Mesendoderm (in vitro differentiated cells): ENCODE results near the gene KIF3A.

Experiments
- DNase-seq: peaks from one replicate; pipeline ENCODE4 v3.0.0; 2013
- H2AK5ac ChIP-seq: 2 replicates; pipeline ENCODE4 v1.6.1; 2013; ENCODE audit warnings: low read length, inconsistent platforms
- H2BK120ac ChIP-seq: 2 replicates; pipeline ENCODE4 v1.6.1; 2013; ENCODE audit warnings: low read depth, mild to moderate bottlenecking, low read length, moderate library complexity, mixed read lengths
- H2BK15ac ChIP-seq: replicated peaks from 2 replicates; pipeline ENCODE4 v1.6.1; 2013; ENCODE audit warnings: low read depth, mild to moderate bottlenecking, moderate library complexity
- H2BK5ac ChIP-seq: 2 replicates; pipeline ENCODE4 v1.6.1; 2013; ENCODE audit warnings: low read length, inconsistent platforms
- H3K18ac ChIP-seq: 2 replicates; pipeline ENCODE4 v1.6.1; 2013; ENCODE audit warnings: mild to moderate bottlenecking, low read length, mixed read lengths
- H3K23ac ChIP-seq: one replicate; pipeline ENCODE4 v1.6.1; 2013; ENCODE audit warnings: low read length
- H3K27ac ChIP-seq: 2 replicates; pipeline ENCODE4 v1.5.1; 2013; ENCODE audit warnings: low read depth, mild to moderate bottlenecking, inconsistent platforms, low read length, moderate library complexity
- H3K27me3 ChIP-seq: 2 replicates; pipeline ENCODE4 v1.6.1; 2013; ENCODE audit warnings: low read length, control low read depth, mild to moderate bottlenecking, inconsistent platforms; ENCODE audit not compliant: insufficient read depth, poor library complexity
- H3K36me3 ChIP-seq: 2 replicates; pipeline ENCODE4 v1.6.1; 2013; ENCODE audit warnings: low read length, inconsistent platforms; ENCODE audit not compliant: control insufficient read depth, insufficient read depth
- H3K4ac ChIP-seq: one replicate; pipeline ENCODE4 v1.6.1; 2013; ENCODE audit warnings: low read depth, mild to moderate bottlenecking, low read length, moderate library complexity
- H3K4me1 ChIP-seq: 2 replicates; pipeline ENCODE4 v1.6.1; 2013; ENCODE audit warnings: low read depth, low read length, inconsistent platforms; ENCODE audit not compliant: control insufficient read depth
- H3K4me2 ChIP-seq: 2 replicates; pipeline ENCODE4 v1.6.1; 2013; ENCODE audit warnings: low read length
- H3K4me3 ChIP-seq: 2 replicates; pipeline ENCODE4 v1.5.1; 2013; ENCODE audit warnings: mild to moderate bottlenecking, low read length
- H3K56ac ChIP-seq: one replicate; pipeline ENCODE4 v1.6.1; 2013; ENCODE audit warnings: low read length
- H3K79me1 ChIP-seq: 2 replicates; pipeline ENCODE4 v1.6.1; 2013; ENCODE audit warnings: low read length, inconsistent platforms
- H3K79me2 ChIP-seq: 2 replicates; pipeline ENCODE4 v1.6.1; 2013; ENCODE audit warnings: mild to moderate bottlenecking, low read length; ENCODE audit not compliant: control insufficient read depth, insufficient read depth
- H3K9ac ChIP-seq: 2 replicates; pipeline ENCODE4 v1.6.1; 2013; ENCODE audit warnings: low read length, inconsistent platforms
- H4K5ac ChIP-seq: one replicate; pipeline ENCODE4 v1.6.1; 2013; ENCODE audit warnings: low read length
- H4K8ac ChIP-seq: one replicate; pipeline ENCODE4 v1.6.1; 2013; ENCODE audit warnings: low read depth, mild to moderate bottlenecking, control low read depth, low read length, moderate library complexity
- WGBS: extraction: QIAGEN DNeasy Blood & Tissue Kit; methylation state at CpG from one replicate; pipeline ENCODE4 v1.1.7; 2013; ENCODE audit warnings: low lambda C conversion rate, missing lambda C conversion rate; ENCODE audit not compliant: insufficient coverage; ENCODE audit errors: extremely low coverage; 5-methylcytosine and 5-hydroxymethylcytosine counted together

KIF3A gene

DNA sequence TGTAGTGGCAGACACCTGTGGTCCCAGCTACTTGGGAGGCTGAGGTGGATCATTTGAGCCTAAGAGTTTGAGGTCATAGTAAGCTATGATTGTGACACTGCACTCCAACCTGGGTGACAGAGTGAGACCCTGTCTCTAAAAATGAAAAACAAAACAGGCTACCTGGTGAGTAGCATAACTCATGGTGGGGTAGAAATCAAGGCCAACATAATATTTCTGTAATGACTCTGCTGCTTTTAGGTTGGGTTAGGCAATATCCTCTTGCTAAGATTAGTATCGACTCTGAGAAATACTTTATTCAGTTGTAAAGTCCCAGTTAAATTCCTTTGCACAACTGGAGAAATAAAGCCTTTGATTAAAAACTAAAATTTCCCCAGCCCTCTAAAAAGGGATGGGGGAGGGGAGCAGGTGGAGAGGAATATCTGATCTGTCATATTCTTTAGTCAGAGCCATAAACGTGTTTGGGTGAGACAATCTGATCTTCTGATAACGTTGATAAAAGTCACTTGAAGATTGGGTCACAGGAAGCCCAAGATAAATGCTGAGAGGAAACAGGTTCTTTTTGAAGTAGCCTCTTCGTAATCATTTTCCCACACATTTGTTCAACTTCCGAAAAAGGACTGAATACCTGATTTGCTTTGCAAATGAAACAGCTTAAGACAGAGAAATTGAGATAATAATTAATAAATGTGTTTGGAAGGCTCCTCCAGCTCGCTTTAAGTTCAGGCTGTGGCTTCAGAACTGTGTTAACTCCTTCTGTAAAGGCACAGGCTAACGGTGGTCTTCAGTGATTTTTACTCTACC, 48.6 kb downstream of the KIF3A start:
- Histone ChIP-seq H2BK15ac (no peak overlapping the region), H2BK5ac (no peak overlapping the region), H3K23ac (no peak overlapping the region), H3K4me1 (no peaks in the 10 kb centered on the region), H3K79me2 (no peaks in the 10 kb centered on the region), H2BK120ac (no peak overlapping the region), H4K5ac (no peak overlapping the region), H3K36me3 (no peaks in the 10 kb centered on the region), H3K4ac (no peak overlapping the region), H3K27me3 (no peaks in the 10 kb centered on the region), H3K4me2 (no peak overlapping the region), H3K56ac (no peak overlapping the region), H3K18ac (no peak overlapping the region), H4K8ac (no peak overlapping the region), H3K4me3 (no peak overlapping the region), H3K27ac (no peak overlapping the region), H3K9ac (no peak overlapping the region), H2AK5ac (no peak overlapping the region), H3K79me1 (no peaks in the 10 kb centered on the region)
- WGBS: no CpG with 5 or more reads among the region's 7 CpGs
- DNase-seq: no peak

GRCh38 chr5:132687995-132688394, 49.4 kb downstream of the KIF3A start:
- Histone ChIP-seq H3K23ac (no peak overlapping the region), H3K4me2 (no peak overlapping the region), H3K18ac (no peak overlapping the region), H3K79me1 (no peaks in the 10 kb centered on the region), H2BK120ac (no peak overlapping the region), H3K4me1 (no peaks in the 10 kb centered on the region), H3K4ac (no peak overlapping the region), H4K8ac (no peak overlapping the region), H4K5ac (no peak overlapping the region), H3K4me3 (no peak overlapping the region), H3K27ac (no peak overlapping the region), H2BK15ac (no peak overlapping the region), H3K9ac (no peak overlapping the region), H2AK5ac (no peak overlapping the region), H3K56ac (no peak overlapping the region), H3K27me3 (no peaks in the 10 kb centered on the region), H2BK5ac (no peak overlapping the region), H3K79me2 (no peaks in the 10 kb centered on the region), H3K36me3 (no peaks in the 10 kb centered on the region)
- no CpG with 5 or more reads among the region's 5 CpGs for WGBS
- no peak for DNase-seq

DNA sequence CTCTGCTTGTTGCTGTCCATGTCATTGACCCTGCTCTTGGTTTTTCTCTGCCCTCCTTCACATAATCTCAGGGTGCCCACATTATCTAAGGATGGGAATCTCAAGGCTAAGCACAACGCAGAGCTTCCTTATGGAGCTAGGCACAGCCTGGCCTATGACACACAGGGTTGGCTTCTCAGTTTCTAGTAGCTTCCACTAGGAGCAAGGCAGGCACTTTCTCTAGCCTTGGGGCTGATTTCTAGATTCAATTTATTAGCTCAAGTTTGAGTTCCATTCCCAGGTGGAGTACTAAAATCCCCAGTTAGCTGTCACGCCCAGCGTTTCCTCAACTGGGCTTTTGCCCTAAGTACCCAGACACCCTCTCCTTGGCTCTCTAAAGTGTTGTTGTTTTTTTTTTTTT, 51.2 kb downstream of the KIF3A start:
- H3K23ac ChIP-seq: no peak overlapping the region
- H2BK5ac ChIP-seq: no peak overlapping the region
- no peak overlapping the region for H2AK5ac ChIP-seq
- no peak overlapping the region for H3K18ac ChIP-seq
- H3K4me1 ChIP-seq: no peaks in the 10 kb centered on the region
- no peak overlapping the region for H3K4me2 ChIP-seq
- no peak overlapping the region for H2BK120ac ChIP-seq
- H4K8ac ChIP-seq: no peak overlapping the region
- no peaks in the 10 kb centered on the region for H3K79me1 ChIP-seq
- no peak overlapping the region for H3K4ac ChIP-seq
- DNase-seq: no peak
- WGBS: no CpG with 5 or more reads among the region's 3 CpGs
- no peaks in the 10 kb centered on the region for H3K79me2 ChIP-seq
- no peak overlapping the region for H3K56ac ChIP-seq
- H3K27ac ChIP-seq: no peak overlapping the region
- H3K4me3 ChIP-seq: no peak overlapping the region
- no peaks in the 10 kb centered on the region for H3K36me3 ChIP-seq
- no peaks in the 10 kb centered on the region for H3K27me3 ChIP-seq
- H2BK15ac ChIP-seq: no peak overlapping the region
- H3K9ac ChIP-seq: no peak overlapping the region
- no peak overlapping the region for H4K5ac ChIP-seq

GRCh38 chr5:132684922-132685720, 52.2 kb downstream of the KIF3A start:
- Histone ChIP-seq H4K8ac (no peak overlapping the region), H3K4me1 (no peaks in the 10 kb centered on the region), H3K27me3 (no peaks in the 10 kb centered on the region), H3K27ac (no peak overlapping the region), H2BK15ac (no peak overlapping the region), H3K4me2 (no peak overlapping the region), H3K4ac (no peak overlapping the region), H3K36me3 (no peaks in the 10 kb centered on the region), H3K56ac (no peak overlapping the region), H3K4me3 (no peak overlapping the region), H3K23ac (no peak overlapping the region), H2AK5ac (no peak overlapping the region), H3K9ac (no peak overlapping the region), H2BK120ac (no peak overlapping the region), H3K18ac (no peak overlapping the region), H3K79me2 (no peaks in the 10 kb centered on the region), H4K5ac (no peak overlapping the region), H3K79me1 (no peaks in the 10 kb centered on the region), H2BK5ac (no peak overlapping the region)
- no CpG with 5 or more reads among the region's 12 CpGs for WGBS
- no peak for DNase-seq

- no peak overlapping the region for H3K56ac ChIP-seq
- no peaks in the 10 kb centered on the region for H3K36me3 ChIP-seq
- H3K27ac ChIP-seq: no peak overlapping the region
- no peak overlapping the region for H3K4ac ChIP-seq
- WGBS: no CpG with 5 or more reads among the region's 6 CpGs
- no peaks in the 10 kb centered on the region for H3K4me1 ChIP-seq
- no peak overlapping the region for H2AK5ac ChIP-seq
- no peak for DNase-seq
- H3K23ac ChIP-seq: no peak overlapping the region
- H2BK120ac ChIP-seq: no peak overlapping the region
- H3K4me2 ChIP-seq: no peak overlapping the region
- no peaks in the 10 kb centered on the region for H3K79me2 ChIP-seq
- H3K27me3 ChIP-seq: no peaks in the 10 kb centered on the region
- H4K5ac ChIP-seq: no peak overlapping the region
- H3K4me3 ChIP-seq: no peak overlapping the region
- no peak overlapping the region for H3K18ac ChIP-seq
- no peak overlapping the region for H3K9ac ChIP-seq
- H4K8ac ChIP-seq: no peak overlapping the region
- H3K79me1 ChIP-seq: no peaks in the 10 kb centered on the region
- no peak overlapping the region for H2BK15ac ChIP-seq
- no peak overlapping the region for H2BK5ac ChIP-seq
Observed at GRCh38 chr5:132684491-132684890, 52.9 kb downstream of the KIF3A start.
